ENCODE data around the gene FOLH1.
"Not testable (repeated sequence)": the region's sequence is repeated elsewhere in the genome, so short reads cannot be mapped to it uniquely, and the experiment has no call there.

The FOLH1 gene

DNA sequence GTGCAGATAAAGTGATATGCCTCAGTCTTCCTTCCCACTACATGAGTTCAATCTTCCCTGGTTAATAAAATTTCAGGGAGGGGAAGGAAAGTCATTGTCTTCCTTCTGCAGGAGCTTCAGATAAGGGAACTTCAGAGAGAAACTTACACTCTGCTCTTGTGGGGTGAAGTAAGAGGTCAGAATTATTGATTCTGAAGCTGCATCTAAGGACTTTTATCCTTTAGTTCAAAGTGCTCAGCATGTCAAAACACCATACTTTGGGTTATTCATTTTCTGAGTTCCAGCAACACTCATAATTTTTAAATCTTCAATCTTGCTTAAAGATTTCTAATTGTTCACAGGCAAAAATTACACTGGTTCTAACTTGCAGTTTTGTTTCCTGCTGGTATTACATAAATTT lies 33.0 kb downstream of the FOLH1 start:
- DNase-seq: not testable (repeated sequence)

DNA sequence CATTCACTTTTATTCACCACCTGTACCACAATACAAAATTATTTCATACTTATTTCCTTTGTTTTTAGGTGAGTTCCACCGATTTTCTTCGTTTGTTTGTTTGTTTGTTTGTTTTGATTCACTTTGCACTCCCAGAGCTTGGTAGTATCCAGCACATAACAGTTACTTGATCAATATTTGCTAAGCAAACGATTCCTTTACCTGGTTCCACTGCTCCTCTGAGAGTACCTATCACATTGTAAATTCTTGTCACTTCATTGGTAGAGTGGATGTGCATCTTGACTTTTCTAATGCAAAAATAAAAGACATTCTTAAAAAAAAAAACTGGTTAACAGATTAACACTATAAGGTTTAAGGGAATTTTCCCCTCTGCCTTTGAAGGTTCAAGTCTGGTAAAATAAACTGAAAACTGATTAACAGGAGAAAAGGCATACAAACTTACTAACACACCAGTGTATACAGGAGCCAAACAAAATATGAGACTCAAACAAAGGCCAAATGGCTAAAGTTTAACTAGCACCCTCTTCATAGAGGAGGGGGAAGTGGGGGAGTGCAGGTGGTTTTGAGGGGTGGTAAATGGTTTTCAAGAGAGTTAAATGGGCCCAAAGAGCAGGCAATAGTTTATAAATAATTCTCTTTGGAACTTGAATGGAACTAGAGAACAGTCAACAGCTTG lies 33.6 kb downstream of the FOLH1 start:
- not testable (repeated sequence) for DNase-seq

DNA sequence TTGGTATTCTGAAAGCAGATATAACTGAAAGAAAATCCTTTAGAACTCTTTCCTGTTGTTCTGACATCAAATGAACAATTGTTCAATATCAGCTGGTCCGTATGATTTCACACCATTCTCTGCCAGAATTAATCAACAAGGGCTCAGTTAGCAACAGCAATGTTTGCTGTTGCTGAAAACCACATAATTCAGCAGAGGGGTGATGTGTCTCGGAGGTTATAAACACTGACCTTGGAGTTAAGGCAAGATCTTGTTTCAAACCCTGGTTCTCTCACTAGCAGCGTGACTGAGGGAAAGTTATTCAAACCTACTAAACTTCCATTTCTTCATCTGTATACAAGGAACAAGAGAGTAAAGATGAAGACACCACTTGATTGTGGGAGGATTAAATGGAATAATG lies 36.8 kb downstream of the FOLH1 start:
- DNase-seq: not testable (repeated sequence)

- DNase-seq: not testable (repeated sequence)
Observed at GRCh38 chr11:49169579-49169978, 38.8 kb downstream of the FOLH1 start.

DNA sequence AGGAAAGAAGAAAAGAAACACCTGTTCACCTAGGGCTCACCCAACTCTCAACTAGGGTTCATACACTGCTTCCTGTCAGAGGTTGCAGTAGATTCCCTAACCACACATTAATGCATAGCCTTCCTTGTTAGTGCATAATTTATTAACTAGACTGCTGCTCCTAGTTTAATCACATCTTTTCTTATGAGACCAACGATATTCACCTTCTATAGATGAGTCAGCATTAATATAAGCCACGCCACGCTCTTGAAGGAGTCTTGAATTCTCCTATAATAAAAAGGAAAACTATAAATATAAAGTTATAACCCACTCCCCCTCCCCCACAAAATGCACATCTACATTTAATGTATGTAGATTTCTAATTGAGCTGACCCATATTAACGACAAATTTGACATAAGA lies 39.4 kb downstream of the FOLH1 start:
- not testable (repeated sequence) for DNase-seq

- DNase-seq: no peak
Observed at GRCh38 chr11:49151211-49151610, 57.2 kb downstream of the FOLH1 start.

DNA sequence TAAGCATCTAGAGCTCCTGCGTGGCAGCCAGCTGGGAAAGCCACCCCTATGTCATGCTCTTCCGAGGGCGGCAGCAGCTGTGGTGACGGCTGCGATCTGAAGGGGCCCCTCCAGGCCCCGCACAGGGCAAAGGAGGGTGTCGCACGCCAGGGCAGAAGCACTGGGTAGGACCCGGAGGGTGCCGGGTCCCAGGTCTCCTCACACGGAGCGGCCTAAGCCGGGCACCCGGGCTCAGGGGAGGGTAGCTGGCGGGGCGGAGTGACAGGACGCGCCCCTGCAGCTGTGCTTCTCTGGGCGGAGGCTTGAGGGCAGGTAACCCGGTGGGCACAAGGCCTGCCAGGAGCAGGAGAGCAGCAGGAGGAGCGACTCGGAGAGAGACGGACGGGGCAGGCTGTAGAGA lies 106.0 kb downstream of the FOLH1 start:
- DNase-seq: not testable (repeated sequence)
